ENCODE results near the gene C10orf67.

The C10orf67 gene

DNA sequence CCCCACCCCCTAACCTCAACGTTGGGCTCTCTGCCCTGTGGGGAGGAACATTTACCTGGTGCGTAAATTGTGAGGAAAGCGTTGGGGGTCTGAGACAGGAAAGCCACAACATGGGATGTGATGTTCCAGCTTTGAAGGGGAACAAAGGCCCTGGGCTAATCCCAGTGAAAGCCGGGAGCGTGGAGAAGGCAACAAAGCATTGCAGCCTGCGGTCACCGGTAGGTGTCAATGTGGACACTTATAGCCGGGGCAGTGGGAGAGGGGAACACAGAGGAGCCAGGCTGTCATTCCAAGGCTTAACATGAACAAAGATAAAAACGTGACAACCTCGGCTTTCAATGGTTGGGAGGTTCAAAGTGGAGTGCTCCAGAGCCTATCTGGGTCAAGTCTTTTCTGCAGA, 139.8 kb downstream of the C10orf67 start:
- in situ Hi-C loops (cut with MboI; ENCODE audit: low sequenced_read_pairs, unreplicated experiment), result no loop called here
- DNase-seq (ENCODE audit: low spot score), result no peak
- TF ChIP-seq, protein P1, sequence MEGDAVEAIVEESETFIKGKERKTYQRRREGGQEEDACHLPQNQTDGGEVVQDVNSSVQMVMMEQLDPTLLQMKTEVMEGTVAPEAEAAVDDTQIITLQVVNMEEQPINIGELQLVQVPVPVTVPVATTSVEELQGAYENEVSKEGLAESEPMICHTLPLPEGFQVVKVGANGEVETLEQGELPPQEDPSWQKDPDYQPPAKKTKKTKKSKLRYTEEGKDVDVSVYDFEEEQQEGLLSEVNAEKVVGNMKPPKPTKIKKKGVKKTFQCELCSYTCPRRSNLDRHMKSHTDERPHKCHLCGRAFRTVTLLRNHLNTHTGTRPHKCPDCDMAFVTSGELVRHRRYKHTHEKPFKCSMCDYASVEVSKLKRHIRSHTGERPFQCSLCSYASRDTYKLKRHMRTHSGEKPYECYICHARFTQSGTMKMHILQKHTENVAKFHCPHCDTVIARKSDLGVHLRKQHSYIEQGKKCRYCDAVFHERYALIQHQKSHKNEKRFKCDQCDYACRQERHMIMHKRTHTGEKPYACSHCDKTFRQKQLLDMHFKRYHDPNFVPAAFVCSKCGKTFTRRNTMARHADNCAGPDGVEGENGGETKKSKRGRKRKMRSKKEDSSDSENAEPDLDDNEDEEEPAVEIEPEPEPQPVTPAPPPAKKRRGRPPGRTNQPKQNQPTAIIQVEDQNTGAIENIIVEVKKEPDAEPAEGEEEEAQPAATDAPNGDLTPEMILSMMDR (IDR thresholded peaks at IDR 0.05; ENCODE audit: borderline replicate concordance, control extremely low read depth, extremely low read depth, insufficient read depth, missing control alignments), result no peak

DNA sequence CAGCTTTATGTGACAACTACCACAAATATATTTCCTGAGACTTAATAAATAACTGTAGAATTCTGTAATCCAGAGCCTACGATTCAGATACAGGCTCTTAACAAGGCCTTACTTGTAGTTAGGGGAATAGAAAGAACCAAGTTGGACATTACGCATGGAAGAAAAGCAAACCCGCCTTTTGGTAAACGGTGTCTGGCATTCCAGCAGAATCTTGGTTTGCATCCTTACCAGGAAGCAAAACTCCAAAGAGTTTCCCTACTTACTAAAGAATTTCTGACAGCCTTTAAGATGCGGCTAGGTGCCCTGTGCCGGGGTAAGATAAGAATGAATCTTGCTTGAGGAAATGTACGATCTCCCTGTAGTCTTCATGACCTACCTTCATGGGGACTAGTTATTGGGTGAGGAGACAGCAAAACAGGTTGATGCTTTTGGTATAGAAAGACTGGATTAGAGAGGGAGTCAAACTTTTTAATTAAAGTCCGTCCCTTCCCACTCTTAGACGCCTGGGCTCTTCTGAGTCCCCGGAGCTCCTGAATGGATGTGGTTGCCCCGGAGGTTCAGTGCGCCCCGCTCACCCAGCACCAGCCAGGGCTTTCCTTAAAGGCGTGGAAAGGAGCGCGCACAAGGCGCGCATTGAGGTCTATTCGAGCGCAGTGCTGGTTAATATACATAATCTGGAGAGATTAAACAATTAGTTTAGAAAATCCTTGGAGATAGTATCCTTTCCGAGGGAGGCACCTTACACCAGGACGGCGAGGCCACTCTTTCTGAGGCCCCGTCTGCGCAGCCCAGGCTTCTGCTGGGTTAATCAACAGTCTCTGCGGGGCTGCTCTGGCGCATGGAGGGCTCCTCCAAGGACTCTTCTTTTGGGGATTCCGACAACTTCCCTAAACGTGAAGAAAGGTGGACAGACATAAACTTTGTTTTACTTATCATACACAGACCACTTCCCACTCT, 140.9 kb downstream of the C10orf67 start:
- TF ChIP-seq, protein P1 (IDR thresholded peaks at IDR 0.05; ENCODE audit: borderline replicate concordance, control extremely low read depth, extremely low read depth, insufficient read depth, missing control alignments), result no peak
- in situ Hi-C loops (cut with MboI; ENCODE audit: low sequenced_read_pairs, unreplicated experiment), result no loop called here
- no peak for DNase-seq (ENCODE audit: low spot score)

DNA sequence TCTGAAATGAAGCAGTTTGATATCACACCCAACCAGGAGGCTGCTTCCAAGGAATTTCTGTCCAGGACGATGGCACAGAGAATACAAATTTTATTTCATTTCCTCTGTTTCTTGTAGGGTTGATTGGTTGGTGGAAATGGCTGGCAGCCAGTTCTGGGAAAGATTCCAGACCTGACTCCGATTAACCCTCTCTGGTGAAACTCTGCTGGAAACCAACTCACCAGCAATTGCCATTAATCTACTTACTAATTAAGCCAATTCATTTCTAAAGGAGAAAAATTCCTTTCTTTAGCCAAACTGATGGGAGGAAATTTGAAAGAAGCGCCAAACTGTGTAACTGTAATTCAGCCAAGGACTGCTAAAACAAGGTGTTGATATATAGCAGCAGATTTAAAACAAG, 141.8 kb downstream of the C10orf67 start:
- in situ Hi-C loops (cut with MboI; ENCODE audit: low sequenced_read_pairs, unreplicated experiment), result no loop called here
- no peak for DNase-seq (ENCODE audit: low spot score)
- TF ChIP-seq, protein P1 (IDR thresholded peaks at IDR 0.05; ENCODE audit: borderline replicate concordance, control extremely low read depth, extremely low read depth, insufficient read depth, missing control alignments), result no peak

DNA sequence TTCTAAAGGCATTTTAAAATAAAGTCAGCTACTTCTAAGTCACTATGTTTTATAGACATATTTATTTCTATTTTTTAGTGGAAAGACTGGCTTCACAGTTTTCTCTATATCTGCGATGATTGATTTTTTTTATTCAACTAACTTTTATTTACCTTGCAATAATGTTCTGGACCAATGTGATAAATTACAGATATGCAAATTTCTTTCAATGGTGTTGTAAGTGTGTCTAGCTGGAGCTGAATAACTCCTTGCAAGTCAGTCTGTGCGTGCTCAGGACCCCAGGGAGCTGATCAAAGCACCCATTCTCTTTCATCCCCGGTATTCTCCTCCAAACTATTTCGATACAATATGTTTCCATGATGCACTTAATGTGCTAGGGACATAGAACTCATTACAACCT, 142.8 kb downstream of the C10orf67 start:
- TF ChIP-seq, protein P1 (IDR thresholded peaks at IDR 0.05; ENCODE audit: borderline replicate concordance, control extremely low read depth, extremely low read depth, insufficient read depth, missing control alignments), result no peak
- no peak for DNase-seq (ENCODE audit: low spot score)
- in situ Hi-C loops (cut with MboI; ENCODE audit: low sequenced_read_pairs, unreplicated experiment), result no loop called here

DNA sequence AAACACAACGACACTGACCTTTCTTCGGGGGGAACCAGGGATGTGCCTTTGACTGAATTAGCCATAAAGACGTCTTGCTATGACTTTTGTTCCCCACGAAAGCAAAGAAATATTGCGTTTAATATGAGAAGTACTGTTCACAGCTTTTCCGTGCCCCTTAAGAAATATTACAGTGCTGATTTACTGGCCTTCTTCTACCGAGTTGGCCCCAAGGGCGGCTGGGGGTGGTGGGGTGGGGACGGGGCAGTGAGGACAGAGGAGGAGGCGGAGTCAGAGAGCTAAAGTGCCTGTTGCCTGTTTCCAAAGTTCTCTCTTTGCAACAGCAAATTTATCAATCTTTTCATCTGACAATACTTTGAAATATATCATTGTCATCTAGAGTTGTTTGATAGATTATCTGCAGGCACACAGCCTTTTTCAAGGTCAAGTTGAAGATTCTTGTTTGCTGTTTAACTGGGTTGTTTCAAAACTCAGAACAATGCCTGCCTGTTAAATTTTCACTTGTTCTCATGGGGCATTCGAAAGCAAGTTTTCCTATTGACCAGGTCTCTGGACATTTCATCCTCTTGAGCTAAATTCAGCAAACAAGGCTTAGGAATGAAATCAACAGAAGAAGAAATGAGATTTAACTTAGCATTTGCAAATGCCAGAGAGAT, 143.5 kb downstream of the C10orf67 start:
- in situ Hi-C loops (cut with MboI; ENCODE audit: low sequenced_read_pairs, unreplicated experiment), result no loop called here
- DNase-seq (ENCODE audit: low spot score), result no peak
- TF ChIP-seq, protein P1 (IDR thresholded peaks at IDR 0.05; ENCODE audit: borderline replicate concordance, control extremely low read depth, extremely low read depth, insufficient read depth, missing control alignments), result no peak

DNA sequence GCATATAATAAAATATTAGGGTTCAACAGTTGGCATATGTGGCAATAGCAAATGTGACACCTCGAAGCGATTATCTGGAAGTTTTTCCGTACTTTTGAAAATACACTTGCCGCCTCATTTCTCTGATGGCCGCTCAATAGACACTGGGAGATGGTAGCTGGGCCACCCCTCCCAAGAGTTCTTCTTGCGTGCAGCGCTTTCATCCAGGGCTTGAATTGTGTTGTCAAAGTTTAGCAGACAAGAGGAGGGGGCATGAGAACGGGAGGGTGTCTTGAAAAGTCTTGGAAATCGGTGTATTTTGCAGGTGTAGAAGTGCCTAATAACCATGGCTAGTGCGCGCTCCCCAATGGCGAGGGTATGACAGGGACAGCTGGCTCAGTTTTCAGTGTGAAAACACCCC, 144.0 kb downstream of the C10orf67 start:
- no peak for DNase-seq (ENCODE audit: low spot score)
- in situ Hi-C loops (cut with MboI; ENCODE audit: low sequenced_read_pairs, unreplicated experiment), result no loop called here
- TF ChIP-seq, protein P1 (IDR thresholded peaks at IDR 0.05; ENCODE audit: borderline replicate concordance, control extremely low read depth, extremely low read depth, insufficient read depth, missing control alignments), result no peak
